Peyer's patch (tissue), 4 donors: Measurements from ENCODE around the gene MAN1A1. TPM values are rescaled to one million over a fixed set of nuclear protein-coding genes. Genes with fewer than 3 reads are reported as not detected.
A peak's percentile ranks its signal among the peaks of the same experiment; 100 is the strongest.

Source experiments
- DNase-seq, 3 donors: peaks; one replicate each; pipeline ENCODE4 v3.0.0-alpha.2; 2017 to 2019
- H3K27ac ChIP-seq, 4 donors: fragments of 200-600 bp; sonication (generic); one replicate each; pipeline ENCODE4 v1.5.1; 2016 to 2019
- H3K27me3 ChIP-seq, 2 donors: fragments of 200-600 bp; sonication (generic); one replicate each; pipeline ENCODE4 v1.5.1; 2019
- H3K36me3 ChIP-seq, 3 donors: fragments of 200-600 bp; sonication (generic); one replicate each; pipeline ENCODE4 v1.5.1; 2016 to 2019
- H3K4me1 ChIP-seq, 4 donors: fragments of 200-600 bp; sonication (generic); one replicate each; pipeline ENCODE4 v1.5.1; 2016 to 2019
- H3K4me3 ChIP-seq, 4 donors: fragments of 200-600 bp; sonication (generic); 1 replicate in 3 of 4; 2 replicates in 1 of 4; pipeline ENCODE4 v1.5.1; 2016 to 2019; ENCODE audit warnings: mild to moderate bottlenecking in 1 of 4
- H3K9me3 ChIP-seq, 4 donors: fragments of 200-600 bp; sonication (generic); one replicate each; pipeline ENCODE4 v1.5.1; 2016 to 2019; ENCODE audit warnings: mild to moderate bottlenecking in 1 of 4
- POLR2A ChIP-seq, 2 donors: fragments of 450-650 bp; IDR thresholded peaks; one replicate each; pipeline ENCODE4 v1.5.1; 2017; ENCODE audit warnings: antibody characterized with exemption in 2 of 2, mild to moderate bottlenecking in 2 of 2, moderate library complexity in 2 of 2
- total RNA-seq, 4 donors: library from RNA; depleted of rRNA; stranded (reverse); fragments of >200 nt; gene quantifications; one replicate each; pipeline ENCODE4 v1.1.0, GENCODE V29; 2016
- TF ChIP-seq, protein P1 (sequence below), 6 experiments: fragments of 450-650 bp in 4 of 6; fragments of 200-600 bp in 2 of 6; sonication (generic) in 1 of 6; IDR thresholded peaks; one replicate each; pipeline ENCODE4 v1.5.1; 2017 to 2019; ENCODE audit warnings: antibody characterized with exemption in 6 of 6, mild to moderate bottlenecking in 3 of 6, moderate library complexity in 1 of 6

The MAN1A1 gene
- total RNA-seq, 4 donors from 2014 or later: 43.7 to 158 (median 103) TPM

DNA sequence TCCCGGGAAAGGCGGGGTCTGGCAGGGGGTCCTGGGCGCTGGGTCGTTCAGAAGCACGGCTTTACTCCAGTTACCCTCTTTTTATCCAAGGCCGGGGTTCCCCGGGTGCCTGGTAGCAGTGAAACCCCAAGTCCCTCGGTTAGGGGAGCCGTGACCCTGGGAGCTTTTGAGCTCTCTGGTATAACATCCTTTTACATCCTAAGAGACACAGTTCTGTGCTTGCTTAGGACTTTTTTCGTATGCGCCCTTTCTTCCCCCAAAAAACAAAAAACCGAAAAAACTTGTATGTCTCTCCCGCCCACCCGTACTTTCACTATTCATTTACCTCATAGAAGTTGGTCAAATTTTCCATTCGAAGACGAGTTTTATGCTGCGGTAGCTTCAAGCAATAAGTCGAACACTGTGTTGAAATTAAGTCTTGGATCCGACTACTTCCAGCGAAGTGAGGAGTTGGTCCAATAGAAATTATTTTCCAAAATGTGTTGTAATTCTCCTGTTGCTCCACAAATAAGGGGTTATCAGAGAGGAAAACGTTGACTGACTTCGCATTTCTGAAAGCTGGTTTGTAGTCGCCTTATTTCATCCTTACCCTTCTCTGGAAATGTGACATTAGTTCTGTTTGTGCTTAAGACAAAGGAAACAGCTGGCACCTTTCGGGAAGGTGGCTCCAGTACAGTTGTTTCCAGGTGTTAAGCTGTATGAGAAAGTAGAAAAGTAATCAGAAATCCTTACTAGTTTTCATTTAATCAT lies 816 bp upstream of the MAN1A1 start:
- TF ChIP-seq, protein P1, sequence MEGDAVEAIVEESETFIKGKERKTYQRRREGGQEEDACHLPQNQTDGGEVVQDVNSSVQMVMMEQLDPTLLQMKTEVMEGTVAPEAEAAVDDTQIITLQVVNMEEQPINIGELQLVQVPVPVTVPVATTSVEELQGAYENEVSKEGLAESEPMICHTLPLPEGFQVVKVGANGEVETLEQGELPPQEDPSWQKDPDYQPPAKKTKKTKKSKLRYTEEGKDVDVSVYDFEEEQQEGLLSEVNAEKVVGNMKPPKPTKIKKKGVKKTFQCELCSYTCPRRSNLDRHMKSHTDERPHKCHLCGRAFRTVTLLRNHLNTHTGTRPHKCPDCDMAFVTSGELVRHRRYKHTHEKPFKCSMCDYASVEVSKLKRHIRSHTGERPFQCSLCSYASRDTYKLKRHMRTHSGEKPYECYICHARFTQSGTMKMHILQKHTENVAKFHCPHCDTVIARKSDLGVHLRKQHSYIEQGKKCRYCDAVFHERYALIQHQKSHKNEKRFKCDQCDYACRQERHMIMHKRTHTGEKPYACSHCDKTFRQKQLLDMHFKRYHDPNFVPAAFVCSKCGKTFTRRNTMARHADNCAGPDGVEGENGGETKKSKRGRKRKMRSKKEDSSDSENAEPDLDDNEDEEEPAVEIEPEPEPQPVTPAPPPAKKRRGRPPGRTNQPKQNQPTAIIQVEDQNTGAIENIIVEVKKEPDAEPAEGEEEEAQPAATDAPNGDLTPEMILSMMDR (IDR thresholded peaks at IDR 0.05): peak in 1 of 6 experiments; percentile 15
- TF ChIP-seq POLR2A (IDR thresholded peaks at IDR 0.05): no peak
- H3K4me1 ChIP-seq: peaks cover 0 to 16% (median 0%) of the 10 kb centered on the region in 4 donors
- DNase-seq: peak in 2 of 3 donors; percentile 44 to 67

DNA sequence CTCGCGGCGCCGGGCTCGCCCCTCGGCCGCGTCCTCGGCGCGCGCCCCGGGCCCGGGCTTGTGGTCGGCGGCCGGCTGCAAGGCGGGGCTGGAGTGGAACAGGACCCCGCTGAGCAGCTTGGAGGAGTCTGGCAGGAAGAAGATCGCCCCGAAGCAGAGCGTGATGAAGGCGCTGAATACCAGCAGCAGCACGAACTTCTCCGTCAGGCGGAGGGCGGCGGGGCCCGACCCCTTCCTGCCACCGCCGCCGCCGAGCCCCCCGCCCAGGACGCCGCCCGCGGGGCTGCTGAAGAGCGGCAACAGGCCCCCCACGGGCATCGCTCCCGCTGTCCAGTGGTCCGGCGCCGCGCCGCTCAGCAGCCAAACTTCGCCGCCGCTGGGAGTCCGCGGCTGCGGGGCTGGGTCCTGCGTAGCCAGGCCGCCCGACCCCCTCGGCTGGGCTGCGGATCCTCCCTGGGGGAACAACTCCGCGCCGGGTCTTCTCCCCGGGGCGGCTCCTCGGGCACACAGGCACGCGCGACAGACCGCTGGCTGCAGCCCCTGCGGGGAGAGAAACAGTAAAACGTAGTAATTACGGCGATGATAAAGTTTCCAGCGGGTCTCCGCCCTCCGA lies 707 bp downstream of the MAN1A1 start:
- Histone ChIP-seq H3K36me3 (no peaks in the 10 kb centered on the region), H3K4me3 (peak overlapping the region; percentile 79 to 98 (median 92)), H3K27me3 (no peaks in the 10 kb centered on the region), H3K27ac (peak overlapping the region; percentile 94 to 98 (median 96)), H3K9me3 (no peaks in the 10 kb centered on the region), H3K4me1 (peaks cover 0 to 24% (median 0%) of the 10 kb centered on the region in 4 donors)
- DNase-seq: peak; percentile 38 to 61 (median 59)
- no peak for TF ChIP-seq POLR2A (IDR thresholded peaks at IDR 0.05)
- TF ChIP-seq, protein P1 (IDR thresholded peaks at IDR 0.05): no peak

More for the DNA sequence above, 816 bp upstream of the MAN1A1 start:
- Histone ChIP-seq H3K36me3 (no peaks in the 10 kb centered on the region), H3K27ac (peak overlapping the region; percentile 94 to 98 (median 96)), H3K27me3 (no peaks in the 10 kb centered on the region), H3K9me3 (no peaks in the 10 kb centered on the region), H3K4me3 (peak overlapping the region; percentile 79 to 98 (median 92))

- Histone ChIP-seq H3K27ac (peak overlapping the region; percentile 94 to 98 (median 96)), H3K36me3 (no peaks in the 10 kb centered on the region), H3K27me3 (no peaks in the 10 kb centered on the region), H3K4me1 (peaks cover 0 to 24% (median 0%) of the 10 kb centered on the region in 4 donors), H3K4me3 (peak overlapping the region; percentile 79 to 98 (median 92)), H3K9me3 (no peaks in the 10 kb centered on the region)
- peak; percentile 44 to 83 (median 77) for DNase-seq
- no peak for TF ChIP-seq POLR2A (IDR thresholded peaks at IDR 0.05)
- TF ChIP-seq, protein P1 (IDR thresholded peaks at IDR 0.05): no peak
Observed at GRCh38 chr6:119348096-119348747, 1.3 kb downstream of the MAN1A1 start.

DNA sequence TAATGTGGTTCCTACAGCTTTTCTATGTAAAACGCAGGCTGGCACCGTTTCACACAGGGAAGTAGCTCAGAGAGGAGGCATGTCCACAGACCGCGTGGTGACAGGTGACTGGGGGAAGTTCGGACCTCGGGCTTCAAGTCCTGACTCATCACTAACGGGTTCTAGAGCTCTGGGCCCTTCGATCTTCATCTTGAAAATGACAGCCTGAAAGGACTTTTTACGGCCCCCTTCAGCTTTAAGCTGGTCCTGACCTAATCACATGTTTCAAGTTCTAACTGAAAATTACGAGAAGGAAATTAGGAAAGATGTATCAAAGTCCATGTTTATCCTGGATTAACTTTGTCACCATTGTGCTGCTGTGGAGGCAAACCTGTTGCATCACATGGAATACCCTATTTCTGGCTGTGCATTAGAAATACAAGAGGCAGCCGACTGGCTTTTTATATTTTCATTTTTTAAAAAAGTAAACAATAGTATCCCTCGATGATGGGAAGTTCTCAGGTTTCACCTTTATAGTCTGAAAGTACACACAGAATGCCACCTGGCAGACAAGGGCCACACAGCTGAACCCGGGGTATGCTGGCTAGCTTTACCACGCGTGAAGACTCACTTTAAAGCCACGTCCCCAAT lies 2.0 kb downstream of the MAN1A1 start:
- H3K4me1 ChIP-seq: peaks cover 0 to 24% (median 0%) of the 10 kb centered on the region in 4 donors
- TF ChIP-seq, protein P1 (IDR thresholded peaks at IDR 0.05): no peak
- H3K27ac ChIP-seq: peak overlapping the region; percentile 94 to 98 (median 96)
- DNase-seq: peak; percentile 60 to 83 (median 73)
- H3K4me3 ChIP-seq: peak overlapping the region; percentile 79 to 98 (median 92)
- no peaks in the 10 kb centered on the region for H3K9me3 ChIP-seq
- H3K27me3 ChIP-seq: no peaks in the 10 kb centered on the region
- no peaks in the 10 kb centered on the region for H3K36me3 ChIP-seq

GRCh38 chr6:119346936-119347335 lies 2.6 kb downstream of the MAN1A1 start:
- no peak for DNase-seq
- TF ChIP-seq, protein P1 (IDR thresholded peaks at IDR 0.05): no peak
- TF ChIP-seq POLR2A (IDR thresholded peaks at IDR 0.05): no peak
- Histone ChIP-seq H3K27ac (peak overlapping the region; percentile 4 to 98 (median 96)), H3K9me3 (no peaks in the 10 kb centered on the region), H3K4me1 (peaks cover 0 to 24% (median 0%) of the 10 kb centered on the region in 4 donors), H3K36me3 (no peaks in the 10 kb centered on the region), H3K4me3 (peak overlapping the region; percentile 79 to 98 (median 92)), H3K27me3 (no peaks in the 10 kb centered on the region)
